T-helper 1 cell treated with Interleukin-12 subunit alpha and Interleukin-12 subunit beta and Interleukin-4 antibody, amounts not matched to agents 30 μg/mL and 1 μg/mL, for 36 hours (primary cell): ENCODE measurements around the gene SCFD2.

ENCODE experiments used
- H3K27ac Mint-ChIP-seq: one replicate; pipeline ENCODE4 v1.8.0; 2021; ENCODE audit warnings: mild to moderate bottlenecking, mixed read lengths
- H3K27me3 Mint-ChIP-seq: one replicate; pipeline ENCODE4 v1.8.0; 2021; ENCODE audit warnings: low read depth, mixed read lengths
- H3K36me3 Mint-ChIP-seq: one replicate; pipeline ENCODE4 v1.8.0; 2021; ENCODE audit warnings: low read depth, mixed read lengths
- H3K4me1 Mint-ChIP-seq: one replicate; pipeline ENCODE4 v1.8.0; 2021; ENCODE audit warnings: low read depth, mixed read lengths
- H3K4me3 Mint-ChIP-seq: one replicate; pipeline ENCODE4 v1.8.0; 2021; ENCODE audit warnings: mild to moderate bottlenecking, moderate library complexity, mixed read lengths
- H3K9me3 Mint-ChIP-seq: one replicate; pipeline ENCODE4 v1.8.0; 2021; ENCODE audit warnings: mixed read lengths

The SCFD2 gene

DNA sequence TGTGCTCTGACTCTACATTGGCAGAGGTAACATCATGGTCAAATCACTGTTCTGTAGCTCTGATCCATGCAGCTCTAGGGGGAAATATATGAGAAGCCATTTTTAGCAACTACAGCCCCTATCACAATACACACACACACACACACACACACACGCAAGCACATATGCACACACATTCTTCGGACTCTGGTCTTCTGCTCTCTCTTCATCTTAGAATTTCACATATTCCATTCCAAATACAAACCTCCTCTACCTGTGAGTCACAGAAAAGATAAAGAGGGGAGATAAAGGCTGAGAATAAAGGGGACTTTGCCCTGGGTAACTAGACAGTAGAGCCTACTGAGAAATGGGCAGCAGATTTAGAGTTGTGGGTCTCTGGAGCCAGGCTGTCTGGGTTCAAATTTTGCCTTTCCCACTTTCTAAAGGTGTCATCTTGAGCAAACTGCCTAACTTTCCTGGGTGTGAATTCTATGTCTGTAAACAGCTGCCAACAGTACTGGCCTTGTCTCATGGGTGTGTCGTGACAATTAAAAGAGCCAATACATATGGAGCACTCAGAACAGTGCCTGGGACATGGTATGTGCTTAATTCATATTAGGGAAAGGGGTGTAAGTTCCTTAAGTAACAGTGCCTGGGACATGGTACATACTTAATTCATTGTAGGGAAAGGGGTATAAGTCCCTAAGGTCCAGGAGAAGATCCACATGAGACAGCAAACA lies 515.3 kb downstream of the SCFD2 start:
- Mint-ChIP-seq H3K4me1 (no peaks in the 10 kb centered on the region), H3K27me3 (no peaks in the 10 kb centered on the region), H3K27ac (no peak overlapping the region), H3K4me3 (no peak overlapping the region), H3K36me3 (no peaks in the 10 kb centered on the region), H3K9me3 (no peaks in the 10 kb centered on the region)

DNA sequence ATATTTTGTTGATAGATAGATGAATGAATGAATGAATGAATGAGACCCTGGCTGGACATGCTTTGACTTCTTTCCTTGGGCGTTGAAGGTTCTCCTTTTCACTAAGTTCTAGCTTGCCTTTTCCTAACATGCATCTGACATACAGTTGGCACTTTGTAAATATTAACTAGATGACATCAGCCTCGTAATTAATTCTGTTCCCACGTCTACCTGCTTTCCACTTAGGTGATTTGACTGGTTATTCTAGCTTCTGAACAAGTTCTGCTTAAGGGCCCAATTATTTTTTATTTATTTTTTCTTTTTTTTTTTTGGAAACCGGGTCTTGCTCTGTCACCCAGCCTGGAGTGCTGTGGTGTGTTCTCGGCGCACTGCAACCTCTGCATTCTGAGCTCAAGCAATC lies 517.6 kb downstream of the SCFD2 start:
- Mint-ChIP-seq H3K9me3 (no peaks in the 10 kb centered on the region), H3K36me3 (no peaks in the 10 kb centered on the region), H3K4me3 (no peak overlapping the region), H3K27me3 (no peaks in the 10 kb centered on the region), H3K27ac (no peak overlapping the region), H3K4me1 (no peaks in the 10 kb centered on the region)

- Mint-ChIP-seq H3K4me3 (no peak overlapping the region), H3K4me1 (no peaks in the 10 kb centered on the region), H3K9me3 (no peaks in the 10 kb centered on the region), H3K27ac (no peak overlapping the region), H3K27me3 (no peaks in the 10 kb centered on the region), H3K36me3 (no peaks in the 10 kb centered on the region)
Measured at GRCh38 chr4:52846502-52846901, 519.4 kb downstream of the SCFD2 start.

DNA sequence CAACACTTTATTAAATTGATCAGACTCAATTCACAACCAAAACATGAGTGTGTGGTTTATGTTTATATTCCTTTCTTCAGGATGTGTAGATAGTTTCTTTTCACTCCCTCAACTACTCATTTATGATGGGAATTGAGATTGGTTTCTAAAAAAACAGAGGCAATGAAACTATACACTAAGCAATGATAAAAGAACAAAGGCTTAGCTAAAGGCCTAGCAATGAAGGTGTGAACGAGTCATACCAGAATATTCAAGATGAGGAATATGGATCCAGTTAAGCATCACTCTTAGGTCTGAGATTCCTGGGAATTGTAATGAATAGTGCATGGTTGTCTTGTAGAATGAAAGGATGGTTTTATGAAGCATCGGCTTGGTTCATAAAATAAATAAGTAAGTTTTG lies 521.3 kb downstream of the SCFD2 start:
- Mint-ChIP-seq H3K27ac (no peak overlapping the region), H3K4me3 (no peak overlapping the region), H3K27me3 (no peaks in the 10 kb centered on the region), H3K36me3 (no peaks in the 10 kb centered on the region), H3K9me3 (no peaks in the 10 kb centered on the region), H3K4me1 (no peaks in the 10 kb centered on the region)

- Mint-ChIP-seq H3K4me1 (no peaks in the 10 kb centered on the region), H3K4me3 (no peak overlapping the region), H3K36me3 (no peaks in the 10 kb centered on the region), H3K9me3 (no peaks in the 10 kb centered on the region), H3K27ac (no peak overlapping the region), H3K27me3 (no peaks in the 10 kb centered on the region)
Measured at GRCh38 chr4:52843958-52844357, 521.9 kb downstream of the SCFD2 start.

- no peak overlapping the region for H3K4me3 Mint-ChIP-seq
- H3K4me1 Mint-ChIP-seq = no peaks in the 10 kb centered on the region
- no peaks in the 10 kb centered on the region for H3K36me3 Mint-ChIP-seq
- no peaks in the 10 kb centered on the region for H3K9me3 Mint-ChIP-seq
- no peaks in the 10 kb centered on the region for H3K27me3 Mint-ChIP-seq
- H3K27ac Mint-ChIP-seq = no peak overlapping the region
Measured at GRCh38 chr4:52843351-52843750, 522.5 kb downstream of the SCFD2 start.

GRCh38 chr4:52842792-52843191 lies 523.1 kb downstream of the SCFD2 start:
- H3K27ac Mint-ChIP-seq = no peak overlapping the region
- H3K27me3 Mint-ChIP-seq = no peaks in the 10 kb centered on the region
- no peaks in the 10 kb centered on the region for H3K4me1 Mint-ChIP-seq
- no peak overlapping the region for H3K4me3 Mint-ChIP-seq
- no peaks in the 10 kb centered on the region for H3K36me3 Mint-ChIP-seq
- H3K9me3 Mint-ChIP-seq = no peaks in the 10 kb centered on the region

DNA sequence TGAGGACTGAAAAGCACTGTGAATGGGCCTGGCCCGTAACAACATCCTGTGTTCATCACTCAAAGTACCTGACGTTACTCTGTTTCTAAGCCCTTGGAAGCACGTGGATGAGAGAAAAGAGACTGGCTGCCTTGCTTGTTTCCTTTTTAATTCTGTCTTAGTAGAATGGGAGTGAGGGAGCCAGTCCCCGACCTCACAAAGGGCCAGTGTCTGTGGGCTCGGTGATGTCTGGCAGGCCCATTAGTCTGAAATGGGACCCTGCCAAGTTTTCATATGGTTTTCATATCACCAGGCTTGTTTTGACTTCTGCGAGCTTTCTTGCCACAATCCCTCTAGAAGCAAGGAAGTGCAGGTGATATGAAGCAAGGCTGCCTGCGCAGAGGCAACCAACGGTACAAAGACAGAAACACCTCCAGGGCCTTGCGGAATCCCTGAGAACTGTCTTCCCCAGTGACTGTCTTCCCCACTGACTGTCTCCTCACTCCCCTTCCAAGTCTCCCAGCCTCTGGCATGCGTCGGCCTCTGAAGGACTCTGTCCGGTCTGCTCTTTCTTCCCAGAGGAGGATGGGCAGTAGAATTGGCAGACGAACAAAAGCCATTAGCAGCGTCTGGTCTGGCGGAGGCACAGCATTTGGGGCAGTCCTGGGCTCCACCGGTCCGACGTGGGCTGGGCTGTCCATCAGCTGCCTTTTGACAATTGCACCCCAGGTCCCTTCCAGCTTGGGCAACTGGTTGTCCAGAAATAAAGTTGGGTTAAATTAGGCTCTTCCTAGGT lies 524.0 kb downstream of the SCFD2 start:
- Mint-ChIP-seq H3K9me3 (no peaks in the 10 kb centered on the region), H3K4me1 (no peaks in the 10 kb centered on the region), H3K4me3 (no peak overlapping the region), H3K36me3 (no peaks in the 10 kb centered on the region), H3K27ac (no peak overlapping the region), H3K27me3 (no peaks in the 10 kb centered on the region)

DNA sequence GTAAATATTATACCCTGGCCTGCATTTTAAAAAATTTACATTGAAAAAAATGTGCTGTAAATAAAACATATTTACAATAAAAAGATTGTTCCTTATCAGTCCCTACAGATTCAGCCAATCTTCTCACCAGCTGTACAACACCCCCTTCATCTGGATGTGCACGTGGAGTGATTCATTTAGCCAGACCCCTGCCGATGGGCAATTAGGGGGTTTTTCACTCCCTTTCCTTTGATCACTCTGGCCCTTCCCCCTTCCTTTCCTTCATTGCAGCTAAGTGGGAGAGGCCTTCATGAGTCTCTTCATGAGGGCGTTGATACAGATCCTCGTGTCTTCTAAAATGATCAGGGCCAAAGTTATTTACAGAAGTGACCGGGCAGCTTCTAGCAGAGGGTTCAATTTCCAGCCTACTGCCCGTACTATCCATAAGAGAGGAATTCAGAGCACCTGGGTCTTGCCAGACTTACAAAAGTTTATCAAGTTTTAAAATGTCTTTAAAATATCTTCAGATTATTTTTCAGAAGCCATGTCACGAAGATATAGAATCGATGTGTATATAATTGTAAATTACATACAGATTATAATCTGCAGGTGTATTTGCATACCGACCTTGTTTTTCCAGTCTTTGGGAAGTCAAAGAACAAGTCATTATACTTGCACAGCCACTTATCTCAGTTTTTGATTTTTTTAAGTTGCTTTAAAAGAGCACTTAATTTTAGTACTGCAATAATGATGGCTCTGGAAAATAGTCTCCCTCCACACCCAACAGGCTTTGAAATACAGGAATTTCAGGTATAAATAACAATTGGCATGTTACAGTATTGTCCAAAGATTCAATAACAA lies 525.1 kb downstream of the SCFD2 start:
- H3K36me3 Mint-ChIP-seq = no peaks in the 10 kb centered on the region
- H3K9me3 Mint-ChIP-seq = no peaks in the 10 kb centered on the region
- no peak overlapping the region for H3K27ac Mint-ChIP-seq
- H3K27me3 Mint-ChIP-seq = no peaks in the 10 kb centered on the region
- no peaks in the 10 kb centered on the region for H3K4me1 Mint-ChIP-seq
- H3K4me3 Mint-ChIP-seq = no peak overlapping the region

- no peak overlapping the region for H3K27ac Mint-ChIP-seq
- no peaks in the 10 kb centered on the region for H3K27me3 Mint-ChIP-seq
- no peaks in the 10 kb centered on the region for H3K9me3 Mint-ChIP-seq
- no peaks in the 10 kb centered on the region for H3K36me3 Mint-ChIP-seq
- H3K4me1 Mint-ChIP-seq = no peaks in the 10 kb centered on the region
- H3K4me3 Mint-ChIP-seq = no peak overlapping the region
Measured at GRCh38 chr4:52838729-52839586, 526.9 kb downstream of the SCFD2 start.

DNA sequence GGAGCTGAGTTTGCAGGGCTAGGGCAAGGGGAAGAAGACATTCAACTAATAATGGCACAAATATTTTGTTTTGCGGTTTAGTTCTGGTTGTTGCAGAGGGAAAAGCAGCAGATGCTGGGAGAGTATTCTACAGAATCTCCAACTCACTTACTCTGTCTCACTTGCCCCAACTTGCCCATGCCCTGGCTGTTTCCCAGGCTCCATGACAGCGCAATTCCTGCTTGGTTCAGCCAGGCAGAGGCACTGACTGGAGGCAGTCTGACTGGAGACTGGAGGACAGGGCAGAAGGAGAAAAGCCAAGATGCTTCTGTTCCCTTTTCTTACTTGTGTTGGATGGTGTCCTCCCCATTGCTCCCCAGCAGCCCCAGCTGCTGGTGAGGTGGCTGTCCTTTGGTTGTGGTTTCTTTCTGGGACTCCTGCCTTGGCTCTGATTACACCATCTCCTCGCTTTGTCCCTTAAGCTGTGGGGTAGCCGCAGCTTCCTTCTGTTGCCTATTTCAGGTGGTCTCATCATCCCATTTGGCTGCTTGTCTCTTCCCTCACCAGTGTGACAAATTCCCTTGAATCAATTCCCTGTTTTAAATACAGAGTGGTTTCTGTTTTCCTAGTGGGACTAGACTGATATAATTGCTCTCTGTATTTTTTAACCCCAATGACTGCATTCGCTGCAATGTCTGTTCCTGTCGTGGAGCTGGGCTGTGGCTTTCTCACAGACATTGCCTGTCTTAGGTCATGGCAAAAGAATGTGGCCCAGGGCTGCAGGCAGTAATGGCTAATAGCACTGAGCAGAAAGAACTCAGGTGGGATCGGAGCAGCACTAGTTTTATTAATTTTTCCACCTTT lies 527.9 kb downstream of the SCFD2 start:
- no peak overlapping the region for H3K4me3 Mint-ChIP-seq
- no peaks in the 10 kb centered on the region for H3K36me3 Mint-ChIP-seq
- no peaks in the 10 kb centered on the region for H3K27me3 Mint-ChIP-seq
- H3K27ac Mint-ChIP-seq = no peak overlapping the region
- H3K9me3 Mint-ChIP-seq = no peaks in the 10 kb centered on the region
- H3K4me1 Mint-ChIP-seq = no peaks in the 10 kb centered on the region

- Mint-ChIP-seq H3K27ac (no peak overlapping the region), H3K4me1 (no peaks in the 10 kb centered on the region), H3K27me3 (no peaks in the 10 kb centered on the region), H3K9me3 (no peaks in the 10 kb centered on the region), H3K4me3 (no peak overlapping the region), H3K36me3 (no peaks in the 10 kb centered on the region)
Measured at GRCh38 chr4:52836678-52837077, 529.2 kb downstream of the SCFD2 start.

GRCh38 chr4:52836120-52836519 lies 529.7 kb downstream of the SCFD2 start:
- no peak overlapping the region for H3K4me3 Mint-ChIP-seq
- no peak overlapping the region for H3K27ac Mint-ChIP-seq
- H3K36me3 Mint-ChIP-seq = no peaks in the 10 kb centered on the region
- H3K27me3 Mint-ChIP-seq = no peaks in the 10 kb centered on the region
- H3K9me3 Mint-ChIP-seq = no peaks in the 10 kb centered on the region
- H3K4me1 Mint-ChIP-seq = no peaks in the 10 kb centered on the region
